Esophagus muscularis mucosa (tissue), 4 donors: ENCODE results near the gene CRKL. TPM values are rescaled to one million over a fixed set of nuclear protein-coding genes. Genes with fewer than 3 reads are reported as not detected.

Experiments used
- DNase-seq: peaks from one replicate; pipeline ENCODE4 v3.0.0-alpha.2; 2017; ENCODE audit errors: extremely low spot score
- H3K27ac ChIP-seq, 4 donors: fragments of 200-600 bp; sonication (generic); replicated peaks in 1 of 4; 1 replicate in 3 of 4; 2 replicates in 1 of 4; pipeline ENCODE4 v1.5.1; 2016 to 2019; ENCODE audit warnings: mild to moderate bottlenecking in 1 of 4
- H3K27me3 ChIP-seq, 4 donors: fragments of 200-600 bp; sonication (generic); one replicate each; pipeline versions ENCODE4 v1.5.1 to v1.6.0; 2016 to 2019
- H3K36me3 ChIP-seq, 4 donors: fragments of 200-600 bp; sonication (generic); one replicate each; pipeline ENCODE4 v1.5.1; 2016 to 2019
- H3K4me1 ChIP-seq, 4 donors: fragments of 200-600 bp; sonication (generic); one replicate each; pipeline ENCODE4 v1.5.1; 2016 to 2019
- H3K4me3 ChIP-seq, 4 donors: fragments of 200-600 bp; sonication (generic); 1 replicate in 2 of 4; 2 replicates in 2 of 4; pipeline ENCODE4 v1.5.1; 2016 to 2019; ENCODE audit warnings: mild to moderate bottlenecking in 4 of 4, moderate library complexity in 1 of 4
- H3K9me3 ChIP-seq, 4 donors: fragments of 200-600 bp; sonication (generic); 1 replicate in 3 of 4; 2 replicates in 1 of 4; pipeline ENCODE4 v1.5.1; 2016 to 2019
- EP300 ChIP-seq: sonication (generic); formaldehyde crosslinking; IDR thresholded peaks from one replicate; pipeline ENCODE4 v1.6.1; 2017; ENCODE audit warnings: antibody characterized with exemption
- POLR2A ChIP-seq: fragments of 450-650 bp; IDR thresholded peaks from one replicate; pipeline ENCODE4 v1.6.1; 2017; ENCODE audit warnings: antibody characterized with exemption, moderate library complexity, mild to moderate bottlenecking, low read depth
- POLR2AphosphoS5 ChIP-seq, 2 donors: sonication (generic); formaldehyde crosslinking; IDR thresholded peaks; one replicate each; pipeline ENCODE4 v1.6.1; 2017; ENCODE audit warnings: antibody characterized with exemption in 2 of 2
- WGBS: methylation state at CpG from one replicate; pipeline ENCODE4 v1.1.5; 2018; 5-methylcytosine and 5-hydroxymethylcytosine counted together
- intact Hi-C: fragments of 100-400 bp; cut with DNase I; formaldehyde crosslinking; loops from one replicate; pipeline ENCODE4 v1.15.1; 2023
- total RNA-seq, 4 donors: library from RNA; depleted of rRNA; stranded (reverse); fragments of >200 nt; gene quantifications; one replicate each; pipeline versions ENCODE4 v1.1.0 to v1.2.1, GENCODE V29; 2016
- TF ChIP-seq, protein P1 (sequence below), 3 experiments: fragments of 200-600 bp in 2 of 3; fragments of 450-650 bp in 1 of 3; sonication (generic) in 2 of 3; IDR thresholded peaks; one replicate each; pipeline ENCODE4 v1.5.1; 2017 to 2019; ENCODE audit warnings: antibody characterized with exemption in 3 of 3, mild to moderate bottlenecking in 2 of 3, moderate library complexity in 1 of 3

CRKL gene
- total RNA-seq, 4 donors from 2014 or later: 34.9 to 56.2 (median 47.9) TPM

DNA sequence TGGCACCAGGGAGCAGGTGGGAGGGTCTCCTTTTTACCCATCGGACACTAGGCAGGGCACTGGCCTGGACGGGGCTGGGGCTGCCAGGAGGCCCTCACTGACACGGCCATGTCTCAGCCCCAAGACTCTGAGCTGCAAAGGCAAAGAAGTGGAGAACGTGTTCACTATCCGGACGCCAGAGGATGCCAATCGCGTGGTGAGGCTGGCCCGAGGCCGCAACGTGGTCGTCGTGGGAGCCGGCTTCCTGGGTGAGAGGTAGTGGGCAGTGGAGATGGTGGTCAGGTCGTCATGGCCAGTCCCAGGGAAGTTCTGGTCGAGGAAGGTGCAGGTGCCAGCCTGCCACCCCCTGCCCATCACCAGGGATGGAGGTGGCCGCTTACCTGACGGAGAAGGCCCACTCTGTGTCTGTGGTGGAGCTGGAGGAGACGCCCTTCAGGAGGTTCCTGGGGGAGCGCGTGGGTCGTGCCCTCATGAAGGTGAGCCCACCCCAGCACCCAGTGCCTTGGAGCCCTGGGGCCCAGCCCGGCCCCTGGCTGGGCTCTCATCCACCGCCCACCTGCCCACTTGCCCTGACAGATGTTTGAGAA lies 59.2 kb downstream of the CRKL start:
- Histone ChIP-seq H3K4me3 (no peak overlapping the region), H3K4me1 (peaks cover 23 to 25% (median 24%) of the 10 kb centered on the region in 4 donors), H3K9me3 (peaks cover 0 to 8% (median 4%) of the 10 kb centered on the region in 4 donors), H3K27me3 (no peaks in the 10 kb centered on the region), H3K36me3 (no peaks in the 10 kb centered on the region), H3K27ac (no peak overlapping the region)
- 83% methylated on average over 23 of the region's 24 CpGs for WGBS
- intact Hi-C loops: no loop called here
- TF ChIP-seq POLR2AphosphoS5 (IDR thresholded peaks at IDR 0.05) (no peak), EP300 (no peak), POLR2A (no peak)
- TF ChIP-seq, protein P1, sequence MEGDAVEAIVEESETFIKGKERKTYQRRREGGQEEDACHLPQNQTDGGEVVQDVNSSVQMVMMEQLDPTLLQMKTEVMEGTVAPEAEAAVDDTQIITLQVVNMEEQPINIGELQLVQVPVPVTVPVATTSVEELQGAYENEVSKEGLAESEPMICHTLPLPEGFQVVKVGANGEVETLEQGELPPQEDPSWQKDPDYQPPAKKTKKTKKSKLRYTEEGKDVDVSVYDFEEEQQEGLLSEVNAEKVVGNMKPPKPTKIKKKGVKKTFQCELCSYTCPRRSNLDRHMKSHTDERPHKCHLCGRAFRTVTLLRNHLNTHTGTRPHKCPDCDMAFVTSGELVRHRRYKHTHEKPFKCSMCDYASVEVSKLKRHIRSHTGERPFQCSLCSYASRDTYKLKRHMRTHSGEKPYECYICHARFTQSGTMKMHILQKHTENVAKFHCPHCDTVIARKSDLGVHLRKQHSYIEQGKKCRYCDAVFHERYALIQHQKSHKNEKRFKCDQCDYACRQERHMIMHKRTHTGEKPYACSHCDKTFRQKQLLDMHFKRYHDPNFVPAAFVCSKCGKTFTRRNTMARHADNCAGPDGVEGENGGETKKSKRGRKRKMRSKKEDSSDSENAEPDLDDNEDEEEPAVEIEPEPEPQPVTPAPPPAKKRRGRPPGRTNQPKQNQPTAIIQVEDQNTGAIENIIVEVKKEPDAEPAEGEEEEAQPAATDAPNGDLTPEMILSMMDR (IDR thresholded peaks at IDR 0.05): no peak
- no peak for DNase-seq

DNA sequence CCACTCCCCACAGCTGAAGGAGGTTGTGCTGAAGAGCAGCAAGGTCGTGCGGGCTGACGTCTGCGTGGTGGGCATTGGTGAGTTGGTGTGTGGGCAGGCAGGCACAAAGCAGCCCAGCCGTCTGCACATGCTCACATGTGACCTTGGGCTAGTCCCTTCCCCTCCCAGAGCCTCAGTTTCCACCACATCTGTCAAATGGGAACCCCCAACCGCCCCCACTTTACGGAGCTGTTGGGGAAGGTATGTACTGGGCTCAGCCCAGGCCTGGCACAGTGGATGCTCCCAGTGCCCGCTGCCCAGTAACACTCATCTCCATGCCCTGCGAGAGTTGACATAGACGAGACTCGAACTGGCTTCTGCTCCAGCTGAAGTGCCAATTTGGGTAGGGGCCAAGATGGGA lies 59.8 kb downstream of the CRKL start:
- Histone ChIP-seq H3K36me3 (no peaks in the 10 kb centered on the region), H3K27me3 (no peaks in the 10 kb centered on the region), H3K9me3 (peaks cover 0 to 8% (median 4%) of the 10 kb centered on the region in 4 donors), H3K27ac (no peak overlapping the region), H3K4me3 (no peak overlapping the region), H3K4me1 (peaks cover 25 to 28% (median 27%) of the 10 kb centered on the region in 4 donors)
- DNase-seq: no peak
- no CpG with 5 or more reads among the region's 11 CpGs for WGBS
- TF ChIP-seq EP300 (no peak), POLR2A (no peak), POLR2AphosphoS5 (IDR thresholded peaks at IDR 0.05) (no peak)
- TF ChIP-seq, protein P1 (IDR thresholded peaks at IDR 0.05): no peak
- intact Hi-C loops: no loop called here

DNA sequence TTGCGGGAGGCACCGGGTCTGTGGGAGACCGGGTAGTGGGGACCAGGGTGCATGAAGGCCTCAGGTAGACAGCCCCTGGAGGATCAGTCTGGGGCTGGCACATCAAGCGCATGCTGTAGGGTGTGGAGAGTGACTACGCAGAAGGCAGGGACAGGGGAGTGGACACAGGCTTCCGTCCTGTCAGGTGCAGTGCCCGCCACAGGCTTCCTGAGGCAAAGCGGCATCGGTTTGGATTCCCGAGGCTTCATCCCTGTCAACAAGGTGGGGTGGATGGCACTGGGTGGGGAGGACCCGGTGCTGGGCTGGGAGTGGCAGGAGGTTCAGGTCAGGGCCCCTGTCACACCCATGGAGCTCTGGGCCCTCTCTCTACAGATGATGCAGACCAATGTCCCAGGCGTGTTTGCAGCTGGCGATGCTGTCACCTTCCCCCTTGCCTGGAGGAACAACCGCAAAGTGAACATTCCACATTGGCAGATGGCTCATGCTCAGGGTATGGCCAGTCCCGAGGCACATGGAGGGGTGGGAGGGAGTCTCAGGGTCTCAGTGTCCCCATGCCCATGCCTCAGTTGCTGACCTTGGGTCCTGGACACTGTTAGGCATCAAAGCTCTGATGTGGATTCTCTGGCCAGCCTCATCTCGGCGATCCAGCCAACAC lies 60.4 kb downstream of the CRKL start:
- intact Hi-C loops: no loop called here
- TF ChIP-seq, protein P1 (IDR thresholded peaks at IDR 0.05): no peak
- TF ChIP-seq POLR2AphosphoS5 (IDR thresholded peaks at IDR 0.05) (no peak), POLR2A (no peak), EP300 (no peak)
- Histone ChIP-seq H3K9me3 (peaks cover 0 to 8% (median 4%) of the 10 kb centered on the region in 4 donors), H3K36me3 (no peaks in the 10 kb centered on the region), H3K27ac (no peak overlapping the region), H3K4me3 (no peak overlapping the region), H3K27me3 (no peaks in the 10 kb centered on the region), H3K4me1 (peaks cover 25 to 30% (median 28%) of the 10 kb centered on the region in 4 donors)
- DNase-seq: no peak
- 93% methylated on average over 12 of the region's 17 CpGs for WGBS

DNA sequence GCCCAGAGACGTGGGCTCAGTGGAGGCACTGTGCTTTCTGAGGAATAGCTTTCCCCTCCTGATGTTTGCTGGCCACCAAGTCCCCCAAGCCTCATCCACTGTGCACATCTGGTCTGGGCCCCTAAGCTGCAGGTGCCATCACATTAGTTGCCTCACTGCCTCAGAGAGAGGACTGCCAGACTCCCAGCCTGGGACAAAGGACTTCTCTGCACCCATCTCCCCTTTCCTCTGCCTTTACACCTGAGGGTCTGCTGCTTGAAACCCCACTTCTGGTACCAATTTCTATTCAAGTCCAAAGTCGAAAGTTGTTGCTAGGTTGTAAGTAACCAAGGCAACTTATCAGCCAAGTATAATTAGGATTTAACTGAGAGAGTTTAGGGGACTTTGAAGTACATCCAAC lies 61.2 kb downstream of the CRKL start:
- intact Hi-C loops: no loop called here
- no peaks in the 10 kb centered on the region for H3K27me3 ChIP-seq
- H3K9me3 ChIP-seq: peaks cover 0 to 8% (median 4%) of the 10 kb centered on the region in 4 donors
- no peak for DNase-seq
- no peak overlapping the region for H3K27ac ChIP-seq
- TF ChIP-seq, protein P1 (IDR thresholded peaks at IDR 0.05): no peak
- TF ChIP-seq EP300: no peak
- TF ChIP-seq POLR2AphosphoS5 (IDR thresholded peaks at IDR 0.05): no peak
- TF ChIP-seq POLR2A: no peak
- H3K4me1 ChIP-seq: peaks cover 32 to 37% (median 36%) of the 10 kb centered on the region in 4 donors
- no peak overlapping the region for H3K4me3 ChIP-seq
- 89% methylated on average over 2 of the region's 2 CpGs for WGBS
- no peaks in the 10 kb centered on the region for H3K36me3 ChIP-seq
